ENCODE measurements around the gene PXK. TPM values are rescaled to one million over a fixed set of nuclear protein-coding genes. Genes with fewer than 3 reads are reported as not detected.

Gene PXK
- total and polyA plus RNA-seq, 2 experiments from 2014 or later = 29.5 to 37.8 TPM

- no peak for DNase-seq (ENCODE audit: low spot score)
- WGBS (ENCODE audit: low lambda C conversion rate, missing lambda C conversion rate) = 100% methylated on average over 1 of the region's 1 CpG
Measured at GRCh38 chr3:58474348-58474911, 141.7 kb downstream of the PXK start.

GRCh38 chr3:58474967-58475578, 142.4 kb downstream of the PXK start:
- no peaks in the 10 kb centered on the region for H3K79me2 ChIP-seq
- no peak overlapping the region for H3K27ac ChIP-seq
- H3K4me1 ChIP-seq (ENCODE audit: insufficient read depth) = peaks cover 23% of the 10 kb centered on the region
- WGBS (ENCODE audit: low lambda C conversion rate, missing lambda C conversion rate) = 80% methylated on average over 3 of the region's 3 CpGs
- no peaks in the 10 kb centered on the region for H3K36me3 ChIP-seq (replicated peaks; ENCODE audit: insufficient read depth, low read depth)
- TF ChIP-seq EZH2phosphoT487 (IDR thresholded peaks at IDR 0.05; ENCODE audit: low read depth, severe bottlenecking, unreplicated experiment) (no peak), CTCF (IDR thresholded peaks at IDR 0.05; ENCODE audit: poor library complexity) (no peak), EZH2 (IDR thresholded peaks at IDR 0.05; ENCODE audit: borderline replicate concordance) (no peak)
- H4K20me1 ChIP-seq (ENCODE audit: insufficient read depth, poor library complexity, severe bottlenecking) = no peaks in the 10 kb centered on the region
- no peaks in the 10 kb centered on the region for H3K27me3 ChIP-seq
- H2AFZ ChIP-seq = no peak overlapping the region
- no peaks in the 10 kb centered on the region for H3K9me2 ChIP-seq (replicated peaks; ENCODE audit: insufficient read depth)
- no peak overlapping the region for H3K4me3 ChIP-seq
- DNase-seq (ENCODE audit: low spot score) = no peak
- H3K9me3 ChIP-seq (ENCODE audit: low read depth) = no peaks in the 10 kb centered on the region
- H3K4me2 ChIP-seq = no peak overlapping the region

More at GRCh38 chr3:58474348-58474911, 141.7 kb downstream of the PXK start:
- H2AFZ ChIP-seq = no peak overlapping the region
- H3K36me3 ChIP-seq (replicated peaks; ENCODE audit: insufficient read depth, low read depth) = no peaks in the 10 kb centered on the region
- peaks cover 27% of the 10 kb centered on the region for H3K4me1 ChIP-seq (ENCODE audit: insufficient read depth)
- H3K4me3 ChIP-seq = no peak overlapping the region
- TF ChIP-seq EZH2 (IDR thresholded peaks at IDR 0.05; ENCODE audit: borderline replicate concordance) (no peak), CTCF (IDR thresholded peaks at IDR 0.05; ENCODE audit: poor library complexity) (no peak), EZH2phosphoT487 (IDR thresholded peaks at IDR 0.05; ENCODE audit: low read depth, severe bottlenecking, unreplicated experiment) (no peak)
- no peak overlapping the region for H3K27ac ChIP-seq
- no peaks in the 10 kb centered on the region for H3K9me2 ChIP-seq (replicated peaks; ENCODE audit: insufficient read depth)
- H3K79me2 ChIP-seq = no peaks in the 10 kb centered on the region
- H3K9me3 ChIP-seq (ENCODE audit: low read depth) = no peaks in the 10 kb centered on the region
- no peaks in the 10 kb centered on the region for H4K20me1 ChIP-seq (ENCODE audit: insufficient read depth, poor library complexity, severe bottlenecking)
- H3K4me2 ChIP-seq = no peak overlapping the region
- H3K27me3 ChIP-seq = no peaks in the 10 kb centered on the region

Small RNAs within 50 kb of the gene (small RNA-seq; reads per million reads assigned to genes)
- gene AC098479.1 = not detected

Other genes starting within 250 kb of the PXK start
- gene DNASE1L3, start 121.9 kb upstream of the PXK start, total RNA-seq = 0.48 and 0.97 TPM in 2 replicates
- 0.99 and 1.8 TPM in 2 replicates for gene DNASE1L3, start 121.9 kb upstream of the PXK start, polyA plus RNA-seq
- gene ABHD6, start 95.1 kb upstream of the PXK start, total RNA-seq = 19.1 and 25.1 TPM in 2 replicates
- gene ABHD6, start 95.1 kb upstream of the PXK start, polyA plus RNA-seq = 13.9 and 24.6 TPM in 2 replicates
- 18.3 and 18.5 TPM in 2 replicates for gene RPP14, start 26.6 kb upstream of the PXK start, total RNA-seq
- 13.8 and 14.0 TPM in 2 replicates for gene RPP14, start 26.6 kb upstream of the PXK start, polyA plus RNA-seq
- gene HTD2, start 26.4 kb upstream of the PXK start, total RNA-seq = 4.5 and 13.0 TPM in 2 replicates
- 18.1 and 19.0 TPM in 2 replicates for gene HTD2, start 26.4 kb upstream of the PXK start, polyA plus RNA-seq
- 122 and 150 TPM in 2 replicates for gene PDHB, start 100.9 kb downstream of the PXK start, total RNA-seq
- 119 and 120 TPM in 2 replicates for gene PDHB, start 100.9 kb downstream of the PXK start, polyA plus RNA-seq
- 18.9 and 19.8 TPM in 2 replicates for gene KCTD6, start 159.2 kb downstream of the PXK start, total RNA-seq
- 13.8 and 14.3 TPM in 2 replicates for gene KCTD6, start 159.2 kb downstream of the PXK start, polyA plus RNA-seq
- 20.1 and 26.2 TPM in 2 replicates for gene ACOX2, start 204.3 kb downstream of the PXK start, total RNA-seq
- 30.6 and 31.3 TPM in 2 replicates for gene ACOX2, start 204.3 kb downstream of the PXK start, polyA plus RNA-seq
- 0.24 and 0.93 TPM in 2 replicates for gene FAM107A, start 244.5 kb downstream of the PXK start, total RNA-seq
- gene FAM107A, start 244.5 kb downstream of the PXK start, polyA plus RNA-seq = 0.40 and 0.58 TPM in 2 replicates

Measured in hepatocyte (in vitro differentiated cells).